ENCODE results near the gene AQP2.

DNA sequence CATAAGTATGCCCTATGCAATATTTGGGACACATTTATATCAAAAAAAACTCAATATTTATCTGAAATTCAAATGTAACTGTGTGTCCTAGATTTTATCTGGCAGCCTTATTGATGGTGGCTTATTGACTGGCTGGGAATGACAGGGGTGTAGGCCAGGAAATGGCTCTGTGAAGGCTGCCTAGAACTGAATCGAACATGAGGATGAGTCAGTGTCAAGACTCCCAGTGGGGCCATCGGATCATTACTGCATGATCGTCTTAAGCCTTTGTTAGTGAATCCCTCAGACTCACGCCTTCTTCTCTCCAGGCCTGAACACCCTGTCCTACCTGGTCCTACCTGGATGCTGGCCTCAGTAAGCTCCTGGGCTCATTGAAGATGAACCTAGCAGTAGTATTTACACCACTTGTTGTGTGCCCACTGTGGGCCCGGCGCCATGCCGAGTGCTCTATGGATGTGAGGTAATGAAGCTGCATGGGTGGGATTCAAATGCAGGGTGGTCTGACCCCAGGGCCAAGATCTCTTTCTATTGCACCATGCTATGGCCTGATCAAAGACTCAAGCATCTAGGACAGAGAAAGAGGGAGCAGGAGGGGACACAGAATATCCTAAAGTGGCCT is 25.8 kb upstream of the AQP2 start:
- TF ChIP-seq POLR2A (IDR thresholded peaks at IDR 0.05), result no peak
- TF ChIP-seq, protein P1, sequence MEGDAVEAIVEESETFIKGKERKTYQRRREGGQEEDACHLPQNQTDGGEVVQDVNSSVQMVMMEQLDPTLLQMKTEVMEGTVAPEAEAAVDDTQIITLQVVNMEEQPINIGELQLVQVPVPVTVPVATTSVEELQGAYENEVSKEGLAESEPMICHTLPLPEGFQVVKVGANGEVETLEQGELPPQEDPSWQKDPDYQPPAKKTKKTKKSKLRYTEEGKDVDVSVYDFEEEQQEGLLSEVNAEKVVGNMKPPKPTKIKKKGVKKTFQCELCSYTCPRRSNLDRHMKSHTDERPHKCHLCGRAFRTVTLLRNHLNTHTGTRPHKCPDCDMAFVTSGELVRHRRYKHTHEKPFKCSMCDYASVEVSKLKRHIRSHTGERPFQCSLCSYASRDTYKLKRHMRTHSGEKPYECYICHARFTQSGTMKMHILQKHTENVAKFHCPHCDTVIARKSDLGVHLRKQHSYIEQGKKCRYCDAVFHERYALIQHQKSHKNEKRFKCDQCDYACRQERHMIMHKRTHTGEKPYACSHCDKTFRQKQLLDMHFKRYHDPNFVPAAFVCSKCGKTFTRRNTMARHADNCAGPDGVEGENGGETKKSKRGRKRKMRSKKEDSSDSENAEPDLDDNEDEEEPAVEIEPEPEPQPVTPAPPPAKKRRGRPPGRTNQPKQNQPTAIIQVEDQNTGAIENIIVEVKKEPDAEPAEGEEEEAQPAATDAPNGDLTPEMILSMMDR (IDR thresholded peaks at IDR 0.05), result no peak
- no peak for TF ChIP-seq POLR2AphosphoS5 (IDR thresholded peaks at IDR 0.05; ENCODE audit: insufficient read depth in 1 of 2, low read depth in 1 of 2)
